GM19035 (cell line): ENCODE results near the gene SCO2.
"Not testable (repeated sequence)": the region's sequence is repeated elsewhere in the genome, so short reads cannot be mapped to it uniquely, and the experiment has no call there.

Experiments
- ATAC-seq: cut with Tn5 transposase; IDR thresholded peaks from one replicate; pipeline ENCODE4 v1.9.1; 2021; ENCODE audit not compliant: unreplicated experiment

SCO2 gene

GRCh38 chr22:50551160-50551752, 25.9 kb upstream of the SCO2 start:
- ATAC-seq, result no peak

DNA sequence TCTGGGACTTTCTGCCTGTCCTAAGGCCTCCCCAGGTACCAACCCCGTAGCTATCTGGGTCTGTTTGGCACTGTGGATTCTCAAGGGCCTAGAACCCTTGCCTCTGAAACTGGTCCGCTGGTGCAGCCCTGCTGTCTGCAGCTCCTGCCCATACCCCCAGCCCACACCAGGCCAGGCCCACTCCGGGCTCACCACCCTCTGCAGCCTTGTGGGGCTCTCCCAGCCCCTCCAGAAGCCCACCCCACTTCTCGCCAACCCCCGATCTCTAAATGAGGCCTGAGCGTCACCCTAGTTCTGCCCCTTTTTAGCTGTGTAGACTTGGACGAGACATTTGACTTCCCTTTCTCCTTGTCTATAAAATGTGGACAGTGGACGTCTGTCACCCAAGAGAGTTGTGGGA, 25.0 kb upstream of the SCO2 start:
- ATAC-seq, result no peak

- ATAC-seq, result no peak
Measured at GRCh38 chr22:50548921-50549790, 23.8 kb upstream of the SCO2 start.

DNA sequence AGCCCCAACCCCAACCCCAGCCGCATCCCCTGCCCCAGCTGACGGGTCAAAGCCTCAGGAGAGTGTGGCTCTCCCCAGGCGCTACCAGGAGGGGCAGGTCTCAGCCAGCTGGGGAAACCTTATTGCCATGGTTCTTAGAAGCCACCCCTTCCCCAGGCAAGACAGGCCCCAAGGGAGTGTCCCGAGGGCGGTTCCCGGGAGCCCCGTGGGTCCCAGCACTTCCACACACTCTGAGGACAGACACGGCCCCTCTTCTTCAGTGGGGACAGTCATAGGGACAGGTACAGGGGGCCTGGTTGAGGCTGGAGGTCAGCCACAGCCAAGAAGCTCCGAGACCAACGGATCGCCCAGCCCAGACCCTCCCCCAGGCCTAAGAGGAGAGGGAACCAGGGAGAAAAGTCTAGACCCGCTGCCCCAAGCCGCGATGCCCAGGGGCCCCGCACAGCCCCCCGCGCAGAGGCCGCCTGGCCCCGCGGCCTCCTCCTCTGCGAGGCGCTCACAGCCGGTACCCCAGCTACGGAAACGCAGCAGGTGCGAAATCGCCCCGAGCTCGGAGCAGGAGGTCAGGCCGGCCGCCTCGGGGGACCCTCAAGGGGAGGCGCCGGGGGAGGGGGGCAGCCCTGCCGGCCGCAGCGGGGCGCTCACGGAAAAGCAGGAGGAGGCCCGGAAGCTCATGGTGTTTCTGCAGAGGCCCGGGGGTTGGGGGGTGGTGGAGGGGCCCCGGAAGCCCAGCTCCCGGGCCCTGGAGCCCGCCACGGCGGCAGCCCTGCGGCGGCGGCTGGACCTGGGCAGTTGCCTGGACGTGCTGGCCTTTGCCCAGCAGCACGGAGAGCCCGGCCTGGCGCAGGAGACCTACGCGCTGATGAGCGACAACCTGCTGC, 22.9 kb upstream of the SCO2 start:
- no peak for ATAC-seq

GRCh38 chr22:50547263-50547985, 22.0 kb upstream of the SCO2 start:
- no peak for ATAC-seq

GRCh38 chr22:50546326-50547262, 21.2 kb upstream of the SCO2 start:
- no peak for ATAC-seq

DNA sequence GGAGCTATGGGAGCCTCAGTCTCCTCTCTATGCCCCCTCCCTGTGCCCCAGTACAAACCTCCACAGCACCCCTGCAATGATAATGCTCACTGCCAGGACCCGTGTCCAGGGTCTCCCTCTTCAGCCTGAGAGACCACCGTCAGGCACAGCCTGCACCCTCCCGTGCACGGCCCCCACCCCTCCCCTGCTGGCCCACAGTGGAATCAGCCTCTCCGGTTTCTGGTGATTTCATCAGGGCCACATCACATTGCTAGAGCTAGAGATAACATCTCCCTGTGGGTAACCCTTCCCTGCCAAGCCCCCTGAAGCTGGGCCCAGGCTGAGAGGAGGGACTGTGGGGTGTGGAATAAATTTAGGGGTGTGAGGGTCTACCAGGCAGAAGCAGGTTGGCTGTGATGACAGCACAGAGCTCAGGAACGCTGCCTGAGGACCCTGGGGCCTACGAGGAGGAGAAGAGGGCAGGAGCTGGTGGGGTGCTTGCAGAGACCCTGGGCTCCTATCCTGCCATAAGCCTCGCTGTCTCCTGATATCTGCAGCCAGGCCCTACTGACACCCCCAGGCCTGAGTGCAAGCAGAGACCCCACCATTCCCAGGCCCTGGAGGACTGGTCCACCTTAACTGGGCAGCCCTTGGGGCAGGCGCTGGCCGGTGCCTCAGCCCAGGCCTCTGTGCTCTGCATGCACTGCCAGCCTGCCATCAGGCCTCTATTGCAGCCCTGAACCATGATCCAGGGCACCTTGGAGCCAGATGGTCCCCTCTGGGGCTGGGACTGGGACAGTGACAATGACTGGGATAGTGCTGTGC, 20.3 kb upstream of the SCO2 start, which contains the start of gene KLHDC7B:
TSS of gene KLHDC7B (plus strand) at position 378 of the 804 bp plus-strand sequence. CDS start at position 723, 345 bp downstream.
- no peak for ATAC-seq

GRCh38 chr22:50544746-50545253, 19.4 kb upstream of the SCO2 start:
- no peak for ATAC-seq

- ATAC-seq, result no peak
Measured at GRCh38 chr22:50544078-50544745, 18.8 kb upstream of the SCO2 start.

- ATAC-seq, result no peak
Measured at GRCh38 chr22:50542416-50542927, 17.1 kb upstream of the SCO2 start.

GRCh38 chr22:50541667-50542026, 16.2 kb upstream of the SCO2 start:
- not testable (repeated sequence) for ATAC-seq

- no peak for ATAC-seq
Measured at GRCh38 chr22:50540381-50540780, 15.0 kb upstream of the SCO2 start.

DNA sequence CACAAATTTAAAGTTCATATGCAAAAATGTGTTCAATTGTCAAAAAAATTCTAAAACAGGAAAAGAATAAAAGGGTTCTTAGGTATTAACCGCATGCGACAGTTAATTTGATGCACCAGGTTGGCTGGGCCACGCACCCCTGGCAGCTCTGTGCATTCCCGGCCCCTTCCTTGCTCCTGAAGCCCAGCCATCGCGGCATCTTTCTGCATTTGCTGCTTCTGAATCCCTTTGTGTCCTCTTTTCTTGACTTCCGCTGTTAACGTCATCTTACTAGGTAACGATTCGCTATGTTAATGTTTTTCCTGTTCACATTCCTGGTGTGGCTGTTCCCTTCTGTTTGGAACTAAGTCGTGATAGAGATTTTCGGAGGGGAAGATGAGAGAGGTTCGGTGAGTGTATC, 12.4 kb upstream of the SCO2 start:
- no peak for ATAC-seq

GRCh38 chr22:50536226-50536625, 10.8 kb upstream of the SCO2 start:
- ATAC-seq, result no peak

GRCh38 chr22:50535113-50535512, 9.7 kb upstream of the SCO2 start:
- no peak for ATAC-seq

DNA sequence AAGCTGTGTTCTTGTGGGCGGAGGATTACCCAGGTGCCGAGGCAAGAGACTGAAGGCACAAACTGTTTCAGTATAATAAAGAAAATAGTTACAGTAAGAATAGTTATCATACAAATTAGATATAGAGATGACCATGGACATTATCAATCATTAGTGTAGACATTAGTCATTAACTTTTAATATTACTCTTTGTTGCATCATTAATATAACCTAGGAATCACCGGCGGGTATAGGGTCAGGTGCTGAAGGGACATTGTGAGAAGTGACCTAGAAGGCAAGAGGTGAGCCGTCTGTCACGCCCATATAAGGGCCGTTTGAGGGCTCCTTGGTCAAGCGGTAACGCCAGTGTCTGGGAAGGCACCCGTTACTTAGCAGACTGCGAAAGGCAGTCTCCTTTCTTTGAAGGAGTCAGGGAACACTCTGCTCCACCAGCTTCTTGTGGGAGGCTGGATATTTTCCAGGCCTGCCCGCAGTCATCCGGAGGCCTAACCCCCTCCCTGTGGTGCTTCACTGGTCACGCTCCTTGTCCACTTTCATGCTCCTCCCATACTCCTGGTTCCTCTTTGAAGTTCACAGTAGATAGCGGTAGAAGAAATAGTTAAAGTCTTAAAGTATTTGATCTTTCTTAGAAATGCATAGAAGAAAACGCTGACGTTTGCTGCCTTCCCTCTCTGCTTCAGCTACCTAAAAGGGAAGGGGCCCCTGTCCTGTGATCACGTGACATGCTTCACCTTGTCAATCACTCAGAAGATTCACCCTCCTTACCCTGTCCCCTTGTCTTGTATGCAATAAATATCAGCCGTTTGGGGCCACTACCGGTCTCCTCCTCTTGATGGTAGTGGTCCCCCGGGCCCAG, 8.7 kb upstream of the SCO2 start:
- ATAC-seq, result not testable (repeated sequence)
